Stimulated activated CD8-positive, alpha-beta memory T cell treated with anti-CD3 and anti-CD28 coated beads, Interleukin-4, amount 100 ng/mL, for 1 hour (primary cell): ENCODE measurements around the gene RAB11FIP5.

Experiments
- DNase-seq, 2 donors: peaks; one replicate each; pipeline ENCODE4 v3.0.0-alpha.2; 2020; ENCODE audit warnings: low read depth in 2 of 2, low spot score in 1 of 2

Gene RAB11FIP5

GRCh38 chr2:73085691-73086090 lies 27.1 kb downstream of the RAB11FIP5 start:
- peak; percentile 55 to 67 for DNase-seq

GRCh38 chr2:73084971-73085370 lies 27.8 kb downstream of the RAB11FIP5 start:
- no peak for DNase-seq

- no peak for DNase-seq
Observed at GRCh38 chr2:73083886-73084800, 28.6 kb downstream of the RAB11FIP5 start.

- no peak for DNase-seq
Observed at GRCh38 chr2:73082523-73083410, 30.0 kb downstream of the RAB11FIP5 start.

- DNase-seq = no peak
Observed at GRCh38 chr2:73081181-73081671, 31.5 kb downstream of the RAB11FIP5 start.

- DNase-seq = no peak
Observed at GRCh38 chr2:73080321-73081131, 32.2 kb downstream of the RAB11FIP5 start.

GRCh38 chr2:73079636-73080035 lies 33.1 kb downstream of the RAB11FIP5 start:
- DNase-seq = no peak

- DNase-seq = no peak
Observed at GRCh38 chr2:73078457-73079411, 34.0 kb downstream of the RAB11FIP5 start.

GRCh38 chr2:73077424-73077795 lies 35.3 kb downstream of the RAB11FIP5 start:
- DNase-seq = no peak

GRCh38 chr2:73076701-73077423 lies 35.9 kb downstream of the RAB11FIP5 start:
- no peak for DNase-seq

GRCh38 chr2:73075477-73076373 lies 37.0 kb downstream of the RAB11FIP5 start:
- DNase-seq = no peak

- DNase-seq = no peak
Observed at GRCh38 chr2:73074110-73075069, 38.4 kb downstream of the RAB11FIP5 start.

GRCh38 chr2:73072416-73072815 lies 40.3 kb downstream of the RAB11FIP5 start:
- no peak for DNase-seq

- no peak for DNase-seq
Observed at GRCh38 chr2:73072129-73072395, 40.7 kb downstream of the RAB11FIP5 start.

- DNase-seq = peak; percentile 90 to 91
Observed at GRCh38 chr2:73071360-73072128, 41.2 kb downstream of the RAB11FIP5 start, which contains the start of gene SFXN5. Gene SFXN5, minus strand, starts transcription at chr2:73071712. Its CDS starts 7 bp downstream, at chr2:73071705.

GRCh38 chr2:73070643-73071359 lies 41.9 kb downstream of the RAB11FIP5 start:
- DNase-seq = peak in 1 of 2 donors; percentile 25
